Activated naive CD4-positive, alpha-beta T cell treated with anti-CD3 and anti-CD28 coated beads, Interleukin-2, amount 10 ng/mL, durations not matched to agents 7 days and 5 days (primary cell): Measurements from ENCODE around the gene ARHGAP30.
"Not testable (repeated sequence)": the region's sequence is repeated elsewhere in the genome, so short reads cannot be mapped to it uniquely, and the experiment has no call there.

Experiments
- CTCF ChIA-PET: fragments of 350-600 bp; sonication (Branson Sonifier 250); formaldehyde crosslinking; loops from one replicate; lab custom pipeline; 2021; ENCODE audit warnings: antibody characterized with exemption; lab: Charles Lee
- DNase-seq: peaks from one replicate; pipeline ENCODE4 v3.0.0-alpha.2; 2020
- H3K27ac Mint-ChIP-seq: one replicate; pipeline ENCODE4 v1.8.0; 2021; ENCODE audit warnings: mild to moderate bottlenecking, moderate library complexity, mixed read lengths
- H3K27me3 Mint-ChIP-seq: one replicate; pipeline ENCODE4 v1.8.0; 2021; ENCODE audit warnings: mild to moderate bottlenecking, mixed read lengths
- H3K36me3 Mint-ChIP-seq: one replicate; pipeline ENCODE4 v1.8.0; 2021; ENCODE audit warnings: mixed read lengths
- H3K4me1 Mint-ChIP-seq: one replicate; pipeline ENCODE4 v1.8.0; 2021; ENCODE audit warnings: mixed read lengths
- H3K4me3 Mint-ChIP-seq: one replicate; pipeline ENCODE4 v1.8.0; 2021; ENCODE audit warnings: mild to moderate bottlenecking, moderate library complexity, mixed read lengths
- H3K9me3 Mint-ChIP-seq: one replicate; pipeline ENCODE4 v1.8.0; 2021; ENCODE audit warnings: mixed read lengths

The ARHGAP30 gene

GRCh38 chr1:161069731-161070270 lies at the start of gene ARHGAP30:
Gene ARHGAP30, minus strand, starts transcription at chr1:161069891. Its CDS starts 267 bp downstream, at chr1:161069624.
- CTCF ChIA-PET: interaction anchor here (0.9 to 8.3 kb wide), 14 partner anchors 11 to 113 kb away, joined by 3 to 196 read pairs (median 4); partner anchors contain the start of genes DEDD, KLHDC9, NECTIN4 and NIT1
- peak; percentile 94 for DNase-seq
- Mint-ChIP-seq H3K27ac (peak within 1 kb of the TSS; percentile 99), H3K4me3 (peak within 1 kb of the TSS; percentile 97), H3K4me1 (peaks cover 64% of the 10 kb centered on the region), H3K9me3 (no peaks in the 10 kb centered on the region), H3K36me3 (peaks cover 31% of the 10 kb centered on the region), H3K27me3 (no peaks in the 10 kb centered on the region)

GRCh38 chr1:161117759-161118581 lies 48.3 kb upstream of the ARHGAP30 start, which contains the start of the genes NIT1 and PFDN2:
Gene NIT1, plus strand, starts transcription at chr1:161118105. Its CDS starts 72 bp downstream, at chr1:161118177.
Gene PFDN2, minus strand, starts transcription at chr1:161118037. Its CDS starts 11 bp downstream, at chr1:161118026.
- CTCF ChIA-PET: interaction anchor here (0.8 to 1.5 kb wide), 7 partner anchors 15 to 48 kb away, joined by 3 to 4 read pairs (median 3); partner anchors contain the start of genes DEDD and KLHDC9
- Mint-ChIP-seq H3K27ac (peak within 1 kb of the TSS; percentile 97), H3K4me1 (peaks cover 70% of the 10 kb centered on the region), H3K9me3 (no peaks in the 10 kb centered on the region), H3K36me3 (peaks cover 49% of the 10 kb centered on the region), H3K4me3 (peak within 1 kb of the TSS; percentile 89), H3K27me3 (no peaks in the 10 kb centered on the region)
- DNase-seq: peak; percentile 92

- Mint-ChIP-seq H3K36me3 (peaks cover 38% of the 10 kb centered on the region), H3K4me3 (peak overlapping the region; percentile 89), H3K4me1 (peaks cover 73% of the 10 kb centered on the region), H3K27ac (peak overlapping the region; percentile 97)
- not testable (repeated sequence) for H3K27me3 Mint-ChIP-seq, DNase-seq, H3K9me3 Mint-ChIP-seq
- CTCF ChIA-PET: interaction anchor here (1.0 to 1.4 kb wide), 2 partner anchors 15 to 18 kb away, joined by 3 to 4 read pairs; no protein-coding TSS in a partner anchor
These were observed 46.3 kb upstream of the ARHGAP30 start for GRCh38 chr1:161115961-161116360.

- Mint-ChIP-seq H3K9me3 (no peaks in the 10 kb centered on the region), H3K27me3 (no peaks in the 10 kb centered on the region), H3K36me3 (peaks cover 32% of the 10 kb centered on the region), H3K27ac (peak overlapping the region; percentile 97), H3K4me1 (peaks cover 70% of the 10 kb centered on the region), H3K4me3 (no peak overlapping the region)
- no peak for DNase-seq
- CTCF ChIA-PET: no interaction called here
These were observed 45.5 kb upstream of the ARHGAP30 start for GRCh38 chr1:161115132-161115711.

GRCh38 chr1:161114556-161114955 lies 44.9 kb upstream of the ARHGAP30 start:
- no peaks in the 10 kb centered on the region for H3K27me3 Mint-ChIP-seq
- H3K36me3 Mint-ChIP-seq: peaks cover 27% of the 10 kb centered on the region
- DNase-seq: no peak
- H3K9me3 Mint-ChIP-seq: no peaks in the 10 kb centered on the region
- no peak overlapping the region for H3K4me3 Mint-ChIP-seq
- CTCF ChIA-PET: no interaction called here
- peaks cover 63% of the 10 kb centered on the region for H3K4me1 Mint-ChIP-seq
- no peak overlapping the region for H3K27ac Mint-ChIP-seq

- Mint-ChIP-seq H3K27ac (no peak overlapping the region), H3K36me3 (peaks cover 27% of the 10 kb centered on the region), H3K4me1 (peaks cover 57% of the 10 kb centered on the region), H3K4me3 (no peak overlapping the region), H3K27me3 (no peaks in the 10 kb centered on the region), H3K9me3 (no peaks in the 10 kb centered on the region)
- CTCF ChIA-PET: no interaction called here
- no peak for DNase-seq
These were observed 44.2 kb upstream of the ARHGAP30 start for GRCh38 chr1:161113915-161114314.

GRCh38 chr1:161111527-161111926 lies 41.8 kb upstream of the ARHGAP30 start:
- Mint-ChIP-seq H3K4me1 (peaks cover 40% of the 10 kb centered on the region), H3K4me3 (no peak overlapping the region), H3K27me3 (no peaks in the 10 kb centered on the region), H3K36me3 (peaks cover 30% of the 10 kb centered on the region), H3K9me3 (no peaks in the 10 kb centered on the region), H3K27ac (no peak overlapping the region)
- no peak for DNase-seq
- CTCF ChIA-PET: interaction anchor here (2.0 kb wide), 1 partner anchor 14 kb away, joined by 7 read pairs; the partner anchor contains the start of gene KLHDC9

- Mint-ChIP-seq H3K4me3 (no peak overlapping the region), H3K36me3 (peaks cover 31% of the 10 kb centered on the region), H3K9me3 (no peaks in the 10 kb centered on the region), H3K27me3 (no peaks in the 10 kb centered on the region), H3K4me1 (peaks cover 36% of the 10 kb centered on the region), H3K27ac (no peak overlapping the region)
- CTCF ChIA-PET: interaction anchor here (2.0 kb wide), 1 partner anchor 13 kb away, joined by 7 read pairs; the partner anchor contains the start of gene KLHDC9
- no peak for DNase-seq
These were observed 41.4 kb upstream of the ARHGAP30 start for GRCh38 chr1:161111117-161111516.

- Mint-ChIP-seq H3K36me3 (peaks cover 24% of the 10 kb centered on the region), H3K27ac (no peak overlapping the region), H3K27me3 (no peaks in the 10 kb centered on the region), H3K4me3 (no peak overlapping the region), H3K9me3 (no peaks in the 10 kb centered on the region), H3K4me1 (peaks cover 3% of the 10 kb centered on the region)
- CTCF ChIA-PET: interaction anchor here (0.6 kb wide), 1 partner anchor 146 kb away, joined by 4 read pairs; no protein-coding TSS in a partner anchor
- no peak for DNase-seq
These were observed 36.7 kb upstream of the ARHGAP30 start for GRCh38 chr1:161106431-161106830.

GRCh38 chr1:161100556-161100955 lies 30.9 kb upstream of the ARHGAP30 start:
- Mint-ChIP-seq H3K9me3 (no peaks in the 10 kb centered on the region), H3K27me3 (peaks cover 25% of the 10 kb centered on the region), H3K4me1 (peaks cover 27% of the 10 kb centered on the region), H3K4me3 (no peak overlapping the region), H3K27ac (no peak overlapping the region), H3K36me3 (peaks cover 25% of the 10 kb centered on the region)
- no peak for DNase-seq
- CTCF ChIA-PET: interaction anchor here (1.6 to 9.6 kb wide), 4 partner anchors 29 to 105 kb away, joined by 4 to 196 read pairs (median 42); partner anchors contain the start of gene ARHGAP30

GRCh38 chr1:161099090-161099802 lies 29.6 kb upstream of the ARHGAP30 start:
- H3K4me3 Mint-ChIP-seq: peak overlapping the region; percentile 81
- no peak for DNase-seq
- peaks cover 23% of the 10 kb centered on the region for H3K36me3 Mint-ChIP-seq
- H3K9me3 Mint-ChIP-seq: no peaks in the 10 kb centered on the region
- no peak overlapping the region for H3K27ac Mint-ChIP-seq
- H3K27me3 Mint-ChIP-seq: peaks cover 38% of the 10 kb centered on the region
- peaks cover 23% of the 10 kb centered on the region for H3K4me1 Mint-ChIP-seq
- CTCF ChIA-PET: interaction anchor here (1.0 to 9.6 kb wide), 11 partner anchors 10 to 147 kb away, joined by 3 to 196 read pairs (median 6); partner anchors contain the start of genes ARHGAP30, NECTIN4, NIT1 and PFDN2

GRCh38 chr1:161098210-161099068 lies 28.7 kb upstream of the ARHGAP30 start, which contains the start of gene KLHDC9:
Gene KLHDC9, plus strand, starts transcription at chr1:161098361. Its CDS starts 175 bp downstream, at chr1:161098536.
- peaks cover 23% of the 10 kb centered on the region for H3K36me3 Mint-ChIP-seq
- no peaks in the 10 kb centered on the region for H3K9me3 Mint-ChIP-seq
- CTCF ChIA-PET: interaction anchor here (0.6 to 9.6 kb wide), 28 partner anchors 9 to 728 kb away, joined by 3 to 196 read pairs (median 6); partner anchors contain the start of genes ARHGAP30, NECTIN4, NIT1 and PFDN2
- peaks cover 26% of the 10 kb centered on the region for H3K4me1 Mint-ChIP-seq
- peaks cover 41% of the 10 kb centered on the region for H3K27me3 Mint-ChIP-seq
- DNase-seq: peak; percentile 85
- peak within 1 kb of the TSS; percentile 89 for H3K27ac Mint-ChIP-seq
- peak within 1 kb of the TSS; percentile 81 for H3K4me3 Mint-ChIP-seq
